NB4 (cell line): ENCODE results near the gene IL22.

Source experiments
- DNase-seq: peaks from one replicate; pipeline ENCODE4 v3.0.0; 2010; ENCODE audit warnings: low read depth
- H3K4me3 ChIP-seq: one replicate; pipeline ENCODE4 v1.5.1; 2011; ENCODE audit warnings: mild to moderate bottlenecking, low read depth, low read length, moderate library complexity
- CTCF ChIP-seq: IDR thresholded peaks from one replicate; pipeline ENCODE4 v1.5.1; 2012; ENCODE audit warnings: low read depth, low read length
- MAX ChIP-seq: IDR thresholded peaks from 2 replicates; pipeline ENCODE4 v1.6.1; 2011; ENCODE audit warnings: low read depth, low read length
- MYC ChIP-seq: IDR thresholded peaks from 2 replicates; pipeline ENCODE4 v1.6.1; 2011; ENCODE audit warnings: low read depth, low read length
- POLR2A ChIP-seq: IDR thresholded peaks from 2 replicates; pipeline ENCODE4 v1.6.1; 2011; ENCODE audit warnings: mild to moderate bottlenecking; ENCODE audit not compliant: insufficient read length; ENCODE audit errors: extremely low read depth

IL22 gene

GRCh38 chr12:68290126-68290525 is 36.7 kb upstream of the IL22 start:
- no peak for DNase-seq
- H3K4me3 ChIP-seq = no peak overlapping the region
- TF ChIP-seq POLR2A (no peak), MYC (no peak), CTCF (no peak), MAX (no peak)

- TF ChIP-seq POLR2A (no peak), MYC (no peak), MAX (no peak), CTCF (no peak)
- no peak for DNase-seq
- no peak overlapping the region for H3K4me3 ChIP-seq
These were observed 33.7 kb upstream of the IL22 start for GRCh38 chr12:68287106-68287505.

- no peak overlapping the region for H3K4me3 ChIP-seq
- no peak for DNase-seq
- no peak for TF ChIP-seq MAX
- TF ChIP-seq CTCF = no peak
- no peak for TF ChIP-seq POLR2A
- no peak for TF ChIP-seq MYC
These were observed 33.0 kb upstream of the IL22 start for GRCh38 chr12:68286396-68286795.

GRCh38 chr12:68285541-68285940 is 32.1 kb upstream of the IL22 start:
- no peak for TF ChIP-seq POLR2A
- no peak for TF ChIP-seq MYC
- no peak overlapping the region for H3K4me3 ChIP-seq
- DNase-seq = no peak

- TF ChIP-seq POLR2A = no peak
- TF ChIP-seq CTCF = no peak
- no peak for TF ChIP-seq MYC
- no peak for TF ChIP-seq MAX
- H3K4me3 ChIP-seq = no peak overlapping the region
- DNase-seq = peak; percentile 33
These were observed 28.1 kb upstream of the IL22 start for GRCh38 chr12:68281322-68282077.

- no peak for DNase-seq
- TF ChIP-seq POLR2A (no peak), MYC (no peak), MAX (no peak), CTCF (no peak)
- H3K4me3 ChIP-seq = no peak overlapping the region
These were observed 26.8 kb upstream of the IL22 start for GRCh38 chr12:68280240-68280639.
